ENCODE data around the gene MAN1B1.

The MAN1B1 gene

DNA sequence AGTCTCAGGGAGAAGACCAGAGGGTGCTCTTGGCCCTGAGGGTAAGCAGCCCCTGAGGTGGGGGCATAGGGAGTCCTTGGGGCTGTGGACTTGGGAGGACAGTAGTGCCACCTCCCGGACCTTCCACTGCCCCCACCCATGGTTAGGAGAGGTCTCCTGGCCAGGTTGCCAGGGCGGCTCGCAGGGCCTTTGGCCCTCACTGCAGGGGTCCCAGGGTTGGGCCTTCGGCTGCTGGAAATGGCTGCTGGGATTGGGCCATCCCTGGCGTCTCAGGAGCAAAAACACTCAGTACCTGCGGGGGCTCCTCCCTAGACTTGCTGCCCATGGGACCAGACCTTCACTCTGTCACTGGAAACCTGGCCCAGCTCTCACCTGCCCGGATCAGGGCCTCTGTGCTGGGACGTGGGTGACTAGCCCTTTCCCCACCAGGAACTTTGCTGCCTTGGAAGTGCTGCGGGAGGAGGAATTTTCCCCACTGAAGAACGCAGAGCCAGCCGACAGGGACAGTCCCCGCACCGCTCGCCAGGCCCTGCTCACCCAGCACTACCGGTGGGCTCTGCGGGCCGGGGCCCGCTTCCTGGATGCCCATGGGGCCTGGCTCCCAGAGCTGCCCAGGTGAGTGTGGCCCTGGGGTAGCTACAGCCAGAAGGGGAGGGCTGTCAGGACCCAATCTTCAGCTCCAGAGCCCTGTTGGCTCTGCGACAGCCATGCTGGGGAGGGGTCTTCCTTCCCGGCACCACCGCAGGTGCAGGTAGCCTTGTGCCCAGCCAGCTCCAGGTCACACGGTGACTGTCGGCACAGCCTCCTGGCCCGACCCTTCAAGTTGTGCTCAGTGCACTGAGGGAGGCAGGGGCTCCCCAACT lies 6.3 kb upstream of the MAN1B1 start (continued):
- no peak for TF ChIP-seq TCF4 (CRISPR knock-in tag; IDR thresholded peaks at IDR 0.05; ENCODE audit: borderline replicate concordance)

DNA sequence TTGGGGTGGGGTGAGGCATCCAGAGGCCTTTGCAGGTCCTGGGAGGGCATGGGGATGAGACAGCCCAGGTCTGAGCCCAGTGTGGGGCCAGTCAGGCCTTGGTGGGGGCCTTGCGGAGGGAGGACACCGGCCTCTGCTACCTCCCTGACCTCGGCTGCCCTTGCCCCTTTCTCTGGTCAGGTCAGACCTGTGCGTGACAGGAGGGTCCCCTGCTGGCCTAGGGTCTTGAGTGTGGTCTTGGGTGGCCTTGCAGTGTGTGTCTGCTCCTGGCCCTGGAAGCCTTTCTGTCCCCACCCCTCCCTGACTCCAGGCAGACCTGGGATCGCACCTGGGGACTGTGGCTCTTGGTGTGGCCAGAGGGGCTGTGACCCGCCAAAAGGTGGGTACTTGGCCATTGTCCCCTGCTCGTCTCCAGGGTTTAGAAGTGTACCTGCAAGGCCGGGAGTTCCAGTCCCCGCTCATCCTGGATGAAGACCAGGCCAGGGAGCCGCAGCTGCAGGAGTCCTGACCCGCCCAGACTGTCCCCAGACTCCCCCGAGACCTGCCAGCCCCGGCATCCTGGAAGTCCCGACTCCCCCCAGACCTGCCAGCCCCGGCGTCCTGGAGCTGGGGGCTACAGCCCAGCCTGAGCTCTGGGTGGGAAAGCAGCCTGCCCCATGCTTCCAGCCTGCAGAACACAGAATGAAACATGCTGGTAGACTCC lies 4.4 kb upstream of the MAN1B1 start:
- TF ChIP-seq TCF4 (CRISPR knock-in tag; IDR thresholded peaks at IDR 0.05; ENCODE audit: borderline replicate concordance) (no peak), ISL1 (CRISPR knock-in tag; IDR thresholded peaks at IDR 0.05) (no peak), ESRRG (CRISPR knock-in tag; IDR thresholded peaks at IDR 0.05) (no peak), GLIS3 (CRISPR knock-in tag; IDR thresholded peaks at IDR 0.05) (no peak)
- TF ChIP-seq, protein P1, sequence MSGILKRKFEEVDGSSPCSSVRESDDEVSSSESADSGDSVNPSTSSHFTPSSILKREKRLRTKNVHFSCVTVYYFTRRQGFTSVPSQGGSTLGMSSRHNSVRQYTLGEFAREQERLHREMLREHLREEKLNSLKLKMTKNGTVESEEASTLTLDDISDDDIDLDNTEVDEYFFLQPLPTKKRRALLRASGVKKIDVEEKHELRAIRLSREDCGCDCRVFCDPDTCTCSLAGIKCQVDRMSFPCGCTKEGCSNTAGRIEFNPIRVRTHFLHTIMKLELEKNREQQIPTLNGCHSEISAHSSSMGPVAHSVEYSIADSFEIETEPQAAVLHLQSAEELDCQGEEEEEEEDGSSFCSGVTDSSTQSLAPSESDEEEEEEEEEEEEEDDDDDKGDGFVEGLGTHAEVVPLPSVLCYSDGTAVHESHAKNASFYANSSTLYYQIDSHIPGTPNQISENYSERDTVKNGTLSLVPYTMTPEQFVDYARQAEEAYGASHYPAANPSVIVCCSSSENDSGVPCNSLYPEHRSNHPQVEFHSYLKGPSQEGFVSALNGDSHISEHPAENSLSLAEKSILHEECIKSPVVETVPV (CRISPR knock-in tag; IDR thresholded peaks at IDR 0.05), result no peak
- TF ChIP-seq, protein P2, sequence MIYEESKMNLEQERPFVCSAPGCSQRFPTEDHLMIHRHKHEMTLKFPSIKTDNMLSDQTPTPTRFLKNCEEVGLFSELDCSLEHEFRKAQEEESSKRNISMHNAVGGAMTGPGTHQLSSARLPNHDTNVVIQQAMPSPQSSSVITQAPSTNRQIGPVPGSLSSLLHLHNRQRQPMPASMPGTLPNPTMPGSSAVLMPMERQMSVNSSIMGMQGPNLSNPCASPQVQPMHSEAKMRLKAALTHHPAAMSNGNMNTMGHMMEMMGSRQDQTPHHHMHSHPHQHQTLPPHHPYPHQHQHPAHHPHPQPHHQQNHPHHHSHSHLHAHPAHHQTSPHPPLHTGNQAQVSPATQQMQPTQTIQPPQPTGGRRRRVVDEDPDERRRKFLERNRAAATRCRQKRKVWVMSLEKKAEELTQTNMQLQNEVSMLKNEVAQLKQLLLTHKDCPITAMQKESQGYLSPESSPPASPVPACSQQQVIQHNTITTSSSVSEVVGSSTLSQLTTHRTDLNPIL (CRISPR knock-in tag; IDR thresholded peaks at IDR 0.05; ENCODE audit: low read depth), result no peak
- TF ChIP-seq, protein P3, sequence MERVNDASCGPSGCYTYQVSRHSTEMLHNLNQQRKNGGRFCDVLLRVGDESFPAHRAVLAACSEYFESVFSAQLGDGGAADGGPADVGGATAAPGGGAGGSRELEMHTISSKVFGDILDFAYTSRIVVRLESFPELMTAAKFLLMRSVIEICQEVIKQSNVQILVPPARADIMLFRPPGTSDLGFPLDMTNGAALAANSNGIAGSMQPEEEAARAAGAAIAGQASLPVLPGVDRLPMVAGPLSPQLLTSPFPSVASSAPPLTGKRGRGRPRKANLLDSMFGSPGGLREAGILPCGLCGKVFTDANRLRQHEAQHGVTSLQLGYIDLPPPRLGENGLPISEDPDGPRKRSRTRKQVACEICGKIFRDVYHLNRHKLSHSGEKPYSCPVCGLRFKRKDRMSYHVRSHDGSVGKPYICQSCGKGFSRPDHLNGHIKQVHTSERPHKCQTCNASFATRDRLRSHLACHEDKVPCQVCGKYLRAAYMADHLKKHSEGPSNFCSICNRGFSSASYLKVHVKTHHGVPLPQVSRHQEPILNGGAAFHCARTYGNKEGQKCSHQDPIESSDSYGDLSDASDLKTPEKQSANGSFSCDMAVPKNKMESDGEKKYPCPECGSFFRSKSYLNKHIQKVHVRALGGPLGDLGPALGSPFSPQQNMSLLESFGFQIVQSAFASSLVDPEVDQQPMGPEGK (CRISPR knock-in tag; IDR thresholded peaks at IDR 0.05; ENCODE audit: borderline replicate concordance), result no peak
- ATAC-seq, result no peak

DNA sequence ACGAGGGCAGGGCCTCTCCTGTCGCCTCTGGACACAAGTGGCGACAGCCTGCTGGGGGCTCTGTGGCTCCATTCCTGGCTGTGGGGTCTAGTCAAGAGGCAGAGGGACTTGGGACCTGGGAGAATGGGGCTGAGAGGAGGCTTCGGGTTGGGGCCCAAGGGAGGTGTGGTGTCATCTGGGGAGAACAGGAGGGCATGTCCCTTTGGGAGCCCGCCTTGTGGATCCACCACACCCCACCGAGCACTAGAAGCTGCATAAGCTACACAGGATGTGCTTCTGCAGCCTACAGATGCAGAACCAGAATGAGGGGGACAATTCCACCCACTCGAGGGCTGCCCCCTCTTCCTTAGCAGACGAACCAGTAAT lies 3.9 kb upstream of the MAN1B1 start:
- ATAC-seq, result no peak
- no peak for TF ChIP-seq ZNF565 (CRISPR knock-in tag; conservative IDR thresholded peaks at IDR 0.05; ENCODE audit: low read depth)
- no peak for TF ChIP-seq RARB (CRISPR knock-in tag; IDR thresholded peaks at IDR 0.05)
- TF ChIP-seq ARNTL (CRISPR knock-in tag; IDR thresholded peaks at IDR 0.05; ENCODE audit: borderline replicate concordance, low read depth), result no peak

DNA sequence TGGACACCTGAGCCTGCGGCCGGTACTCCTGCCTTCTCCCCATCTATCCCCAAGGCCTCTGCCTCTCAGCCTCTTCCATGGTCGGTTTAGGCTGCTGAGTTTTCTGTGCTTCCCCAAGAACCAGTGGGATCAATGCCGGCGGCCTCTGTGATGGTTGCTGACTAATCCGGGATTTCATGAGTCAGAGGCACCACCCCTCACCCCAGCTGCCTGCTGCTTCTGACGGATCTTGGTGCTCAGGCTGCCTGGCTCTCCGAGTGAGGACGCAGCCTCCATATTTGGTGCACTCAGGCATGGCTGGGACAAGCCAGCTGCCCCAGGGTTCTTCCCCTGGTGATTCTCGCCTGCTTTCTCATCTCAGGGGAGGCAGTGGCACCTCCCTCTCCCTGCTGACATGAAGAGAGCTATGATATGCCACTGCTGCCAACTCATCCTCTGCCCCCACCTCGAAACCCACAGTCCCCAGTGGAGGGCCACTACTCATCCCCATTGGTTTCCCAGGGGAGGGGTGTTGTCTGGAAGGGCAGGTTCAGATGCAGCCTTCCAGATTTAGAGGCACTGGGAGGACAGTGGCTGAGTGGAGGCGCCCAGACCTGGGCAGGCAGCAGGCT lies 3.3 kb upstream of the MAN1B1 start:
- ATAC-seq, result peak; percentile 52
- TF ChIP-seq, protein P1 (CRISPR knock-in tag; IDR thresholded peaks at IDR 0.05), result no peak
- TF ChIP-seq, protein P4, sequence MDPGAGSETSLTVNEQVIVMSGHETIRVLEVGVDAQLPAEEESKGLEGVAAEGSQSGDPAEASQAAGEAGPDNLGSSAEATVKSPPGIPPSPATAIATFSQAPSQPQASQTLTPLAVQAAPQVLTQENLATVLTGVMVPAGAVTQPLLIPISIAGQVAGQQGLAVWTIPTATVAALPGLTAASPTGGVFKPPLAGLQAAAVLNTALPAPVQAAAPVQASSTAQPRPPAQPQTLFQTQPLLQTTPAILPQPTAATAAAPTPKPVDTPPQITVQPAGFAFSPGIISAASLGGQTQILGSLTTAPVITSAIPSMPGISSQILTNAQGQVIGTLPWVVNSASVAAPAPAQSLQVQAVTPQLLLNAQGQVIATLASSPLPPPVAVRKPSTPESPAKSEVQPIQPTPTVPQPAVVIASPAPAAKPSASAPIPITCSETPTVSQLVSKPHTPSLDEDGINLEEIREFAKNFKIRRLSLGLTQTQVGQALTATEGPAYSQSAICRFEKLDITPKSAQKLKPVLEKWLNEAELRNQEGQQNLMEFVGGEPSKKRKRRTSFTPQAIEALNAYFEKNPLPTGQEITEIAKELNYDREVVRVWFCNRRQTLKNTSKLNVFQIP (CRISPR knock-in tag; IDR thresholded peaks at IDR 0.05; ENCODE audit: borderline replicate concordance, low read depth), result no peak
- TF ChIP-seq TCF4 (CRISPR knock-in tag; IDR thresholded peaks at IDR 0.05; ENCODE audit: borderline replicate concordance) (no peak), ISL1 (CRISPR knock-in tag; IDR thresholded peaks at IDR 0.05) (no peak), CSDC2 (CRISPR knock-in tag; IDR thresholded peaks at IDR 0.05) (no peak), BACH2 (CRISPR knock-in tag; IDR thresholded peaks at IDR 0.05; ENCODE audit: borderline replicate concordance) (no peak), GLIS3 (CRISPR knock-in tag; IDR thresholded peaks at IDR 0.05) (no peak), TOX (CRISPR knock-in tag; IDR thresholded peaks at IDR 0.05; ENCODE audit: borderline replicate concordance) (no peak), RARB (CRISPR knock-in tag; IDR thresholded peaks at IDR 0.05) (no peak), ZNF8 (CRISPR knock-in tag; IDR thresholded peaks at IDR 0.05) (no peak), OSR1 (CRISPR knock-in tag; IDR thresholded peaks at IDR 0.05) (no peak), ZC3H10 (CRISPR knock-in tag; IDR thresholded peaks at IDR 0.05) (no peak), SNAI2 (CRISPR knock-in tag; IDR thresholded peaks at IDR 0.05) (no peak), ZFP30 (CRISPR knock-in tag; IDR thresholded peaks at IDR 0.05) (no peak), ESRRG (CRISPR knock-in tag; IDR thresholded peaks at IDR 0.05) (no peak), ARNTL (CRISPR knock-in tag; IDR thresholded peaks at IDR 0.05; ENCODE audit: borderline replicate concordance, low read depth) (no peak), ZFP3 (CRISPR knock-in tag; IDR thresholded peaks at IDR 0.05) (no peak)
- TF ChIP-seq, protein P5, sequence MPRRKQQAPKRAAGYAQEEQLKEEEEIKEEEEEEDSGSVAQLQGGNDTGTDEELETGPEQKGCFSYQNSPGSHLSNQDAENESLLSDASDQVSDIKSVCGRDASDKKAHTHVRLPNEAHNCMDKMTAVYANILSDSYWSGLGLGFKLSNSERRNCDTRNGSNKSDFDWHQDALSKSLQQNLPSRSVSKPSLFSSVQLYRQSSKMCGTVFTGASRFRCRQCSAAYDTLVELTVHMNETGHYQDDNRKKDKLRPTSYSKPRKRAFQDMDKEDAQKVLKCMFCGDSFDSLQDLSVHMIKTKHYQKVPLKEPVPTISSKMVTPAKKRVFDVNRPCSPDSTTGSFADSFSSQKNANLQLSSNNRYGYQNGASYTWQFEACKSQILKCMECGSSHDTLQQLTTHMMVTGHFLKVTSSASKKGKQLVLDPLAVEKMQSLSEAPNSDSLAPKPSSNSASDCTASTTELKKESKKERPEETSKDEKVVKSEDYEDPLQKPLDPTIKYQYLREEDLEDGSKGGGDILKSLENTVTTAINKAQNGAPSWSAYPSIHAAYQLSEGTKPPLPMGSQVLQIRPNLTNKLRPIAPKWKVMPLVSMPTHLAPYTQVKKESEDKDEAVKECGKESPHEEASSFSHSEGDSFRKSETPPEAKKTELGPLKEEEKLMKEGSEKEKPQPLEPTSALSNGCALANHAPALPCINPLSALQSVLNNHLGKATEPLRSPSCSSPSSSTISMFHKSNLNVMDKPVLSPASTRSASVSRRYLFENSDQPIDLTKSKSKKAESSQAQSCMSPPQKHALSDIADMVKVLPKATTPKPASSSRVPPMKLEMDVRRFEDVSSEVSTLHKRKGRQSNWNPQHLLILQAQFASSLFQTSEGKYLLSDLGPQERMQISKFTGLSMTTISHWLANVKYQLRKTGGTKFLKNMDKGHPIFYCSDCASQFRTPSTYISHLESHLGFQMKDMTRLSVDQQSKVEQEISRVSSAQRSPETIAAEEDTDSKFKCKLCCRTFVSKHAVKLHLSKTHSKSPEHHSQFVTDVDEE (CRISPR knock-in tag; IDR thresholded peaks at IDR 0.05), result no peak
